ENCODE measurements around the gene CUL5.
A peak's percentile ranks its signal among the peaks of the same experiment; 100 is the strongest.
"Not testable (repeated sequence)": the region's sequence is repeated elsewhere in the genome, so short reads cannot be mapped to it uniquely, and the experiment has no call there.

Gene CUL5

DNA sequence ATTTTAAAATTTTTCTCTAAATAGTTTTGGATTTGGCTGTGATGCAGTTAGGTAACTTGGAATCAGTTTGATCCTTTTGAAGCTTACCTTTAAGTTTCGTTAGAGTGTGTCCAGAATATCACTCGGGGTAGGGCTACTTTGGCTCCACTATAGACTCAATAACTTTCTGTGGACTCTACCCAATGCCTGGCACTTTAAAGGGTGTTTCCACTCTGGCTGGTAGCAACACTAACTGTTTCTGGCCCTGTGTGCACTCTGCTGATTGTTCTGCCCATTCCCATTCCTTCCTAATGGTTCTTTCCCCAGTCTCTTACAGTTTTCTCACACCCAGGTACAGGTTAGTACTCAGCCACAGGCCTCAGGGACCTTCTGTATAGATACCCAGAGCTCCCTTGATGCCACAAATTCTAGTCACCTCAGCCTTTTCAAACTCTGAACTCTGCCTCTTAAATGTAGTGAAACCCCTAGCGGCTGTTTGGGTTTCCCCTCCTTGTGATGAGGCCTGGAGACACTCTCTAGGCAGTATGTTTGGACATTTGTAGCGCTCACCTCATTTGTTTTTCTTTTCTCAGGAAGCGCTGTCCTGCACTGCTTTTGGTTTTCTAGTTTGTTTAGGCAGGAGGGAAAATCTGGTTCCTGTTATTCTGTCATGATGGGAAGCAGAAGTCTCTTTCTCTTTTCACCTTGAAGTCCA, 16.8 kb downstream of the CUL5 start:
- DNase-seq, result no peak

DNA sequence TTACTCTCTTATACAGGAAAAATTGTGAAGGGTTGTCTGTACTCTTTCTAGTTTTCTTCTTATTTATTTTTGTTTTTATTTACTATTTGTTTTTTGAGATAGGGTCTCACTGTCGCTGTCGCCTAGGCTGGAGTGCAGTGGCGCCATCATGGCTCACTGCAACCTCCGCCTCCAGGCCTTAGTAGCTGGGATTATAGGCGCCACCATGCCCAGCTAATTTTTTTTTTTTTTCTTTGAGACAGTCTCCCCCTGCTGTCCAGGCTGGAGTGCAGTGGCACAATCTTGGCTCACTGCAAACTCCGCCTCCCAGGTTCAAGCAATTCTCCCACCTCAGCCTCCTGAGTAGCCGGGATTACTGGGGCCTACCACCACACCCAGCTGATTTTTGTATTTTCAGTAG, 18.4 kb downstream of the CUL5 start:
- DNase-seq, result no peak

DNA sequence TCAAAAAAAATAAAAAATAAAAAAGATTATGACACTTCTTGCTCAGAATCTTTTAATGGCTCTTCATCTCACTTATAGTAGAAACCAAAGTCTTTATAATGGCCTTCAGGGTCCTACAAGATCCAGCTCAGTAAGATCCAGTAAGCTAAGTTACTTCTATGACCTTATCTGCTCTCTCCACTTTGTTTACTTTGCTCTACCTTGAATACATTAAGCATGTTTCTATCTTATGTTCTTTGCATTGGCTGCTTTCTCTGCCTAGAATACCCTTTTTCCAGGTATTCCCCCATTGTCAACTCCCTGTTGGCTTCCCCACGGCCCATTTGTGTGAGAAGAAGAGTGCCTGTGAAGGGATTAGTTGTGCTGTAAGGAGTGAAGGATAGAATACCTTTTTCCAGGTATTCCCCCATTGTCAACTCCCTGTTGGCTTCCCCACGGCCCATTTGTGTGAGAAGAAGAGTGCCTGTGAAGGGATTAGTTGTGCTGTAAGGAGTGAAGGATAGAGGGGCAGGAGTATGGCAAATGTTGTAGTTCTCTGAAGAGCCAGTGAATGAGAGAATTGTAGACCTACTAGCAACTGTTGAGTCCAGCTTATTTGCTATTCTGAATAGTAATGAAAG, 20.2 kb downstream of the CUL5 start:
- not testable (repeated sequence) for DNase-seq

GRCh38 chr11:108031604-108032003, 22.9 kb downstream of the CUL5 start:
- not testable (repeated sequence) for DNase-seq

DNA sequence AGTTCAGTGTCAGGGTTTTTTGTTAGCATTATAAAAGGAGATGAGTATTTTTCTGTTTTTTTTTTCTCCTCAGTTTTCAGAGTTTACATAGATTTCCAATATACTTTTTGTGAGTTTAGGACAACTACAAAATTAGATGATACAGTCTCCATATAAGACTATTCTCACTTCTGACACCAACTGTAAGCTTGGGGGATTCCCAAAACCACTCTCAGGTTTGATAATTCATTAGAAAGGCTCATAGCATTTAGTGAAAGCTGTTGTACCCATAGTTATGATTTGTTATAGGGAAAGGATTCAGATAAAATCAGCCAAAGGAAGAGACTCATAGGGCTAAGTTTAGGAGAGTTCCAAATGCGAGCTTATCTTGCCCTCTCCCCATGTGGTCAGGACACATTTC, 24.1 kb downstream of the CUL5 start:
- DNase-seq, result no peak

DNA sequence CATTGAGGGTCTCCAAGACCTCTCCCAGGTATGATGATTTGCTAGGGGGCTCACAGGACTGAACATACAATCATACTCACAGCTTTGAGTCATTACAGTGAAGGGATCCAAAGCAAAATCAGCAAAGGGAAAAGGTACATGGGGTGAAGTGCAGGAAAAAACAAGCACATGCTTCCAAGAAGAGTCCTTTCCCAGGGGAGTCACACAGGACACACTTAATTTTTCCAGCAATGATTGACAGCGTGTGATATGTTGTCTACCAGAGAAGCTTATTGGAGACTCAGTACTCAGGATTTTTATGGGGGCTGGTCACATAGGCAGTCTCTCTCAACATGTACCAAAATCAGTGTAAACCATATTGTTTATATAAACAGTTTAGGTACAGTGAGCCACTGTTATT, 25.3 kb downstream of the CUL5 start:
- no peak for DNase-seq

DNA sequence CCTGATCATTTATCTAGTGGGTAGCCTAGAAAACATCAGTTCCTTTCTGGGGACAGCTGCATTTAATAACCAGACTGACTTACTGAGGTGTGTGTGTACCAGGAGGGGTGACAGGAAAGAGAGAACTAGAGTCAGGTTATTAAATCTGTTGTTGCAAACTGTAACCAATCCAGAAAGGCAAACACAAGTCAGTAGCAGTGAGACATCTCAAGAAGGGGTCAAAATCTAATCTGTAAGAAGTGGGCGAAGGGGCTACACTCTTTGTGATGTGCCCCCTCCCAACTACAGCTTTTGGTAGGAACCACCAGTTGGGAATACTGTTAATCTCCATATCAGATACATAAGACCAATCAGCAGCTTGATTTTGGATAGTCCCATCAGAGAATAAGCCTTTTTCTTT, 26.3 kb downstream of the CUL5 start:
- no peak for DNase-seq

DNA sequence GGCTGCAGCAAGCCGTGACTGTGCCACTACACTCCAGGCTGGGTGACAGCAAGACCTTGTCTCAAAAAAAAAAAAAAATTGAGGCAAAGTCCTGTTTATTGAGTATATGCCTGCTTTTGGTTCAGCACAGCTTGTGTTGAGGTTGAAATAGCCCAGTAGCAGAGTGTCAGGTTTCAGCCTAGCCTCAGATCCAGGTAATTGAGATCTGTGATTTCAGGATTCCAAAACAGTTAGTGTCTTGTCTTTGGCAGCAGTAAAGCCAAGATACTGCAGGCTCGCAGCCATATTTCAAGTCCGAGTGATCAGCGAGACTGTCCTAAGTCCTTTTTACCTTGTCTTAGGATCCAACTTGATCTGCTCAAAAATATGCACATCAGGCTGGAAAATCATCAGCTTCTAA, 27.0 kb downstream of the CUL5 start:
- DNase-seq, result no peak

- no peak for DNase-seq
Observed at GRCh38 chr11:108037211-108037610, 28.5 kb downstream of the CUL5 start.

- DNase-seq, result no peak
Observed at GRCh38 chr11:108037636-108038035, 28.9 kb downstream of the CUL5 start.

DNA sequence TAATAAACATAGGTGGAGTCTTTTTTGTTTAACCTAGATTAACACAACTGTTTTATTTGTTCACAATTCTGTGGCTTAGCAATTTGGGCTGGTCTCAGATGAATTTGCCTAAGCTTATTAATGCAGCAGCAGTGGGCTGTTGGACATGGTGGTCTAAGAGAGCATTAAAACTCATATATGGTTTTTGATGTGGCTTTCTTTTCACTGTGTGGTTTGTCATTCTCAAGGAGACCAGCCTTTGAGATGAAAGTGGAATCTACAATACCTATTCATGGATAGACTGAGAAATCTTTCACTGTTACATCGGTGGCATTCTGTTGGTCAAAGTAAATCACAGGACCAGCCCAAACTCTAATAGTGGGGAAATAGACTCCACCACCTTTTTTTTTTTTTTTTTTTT, 39.6 kb downstream of the CUL5 start:
- no peak for DNase-seq

- no peak for DNase-seq
Observed at GRCh38 chr11:108062336-108062735, 53.6 kb downstream of the CUL5 start.

- DNase-seq, result no peak
Observed at GRCh38 chr11:108063410-108063809, 54.7 kb downstream of the CUL5 start.

- no peak for DNase-seq
Observed at GRCh38 chr11:108069947-108070346, 61.2 kb downstream of the CUL5 start.

DNA sequence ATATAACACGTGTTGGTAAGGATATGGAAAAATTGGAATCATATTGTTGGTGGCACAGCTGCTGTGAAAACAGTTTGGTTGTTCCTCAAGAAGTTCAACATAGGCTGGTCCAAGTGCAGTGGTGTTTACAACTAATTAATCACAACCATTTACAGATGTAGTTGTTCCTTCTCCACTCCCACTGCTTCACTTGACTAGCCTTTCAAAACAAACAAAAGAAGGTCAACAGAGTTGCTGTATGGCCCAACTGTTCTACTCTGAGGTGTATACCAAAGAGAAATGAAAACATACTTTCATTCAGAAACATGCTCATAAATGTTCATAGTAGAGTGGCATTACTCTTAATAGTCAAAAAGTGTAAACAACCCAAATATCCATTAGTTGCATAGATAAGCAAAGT, 76.1 kb downstream of the CUL5 start:
- no peak for DNase-seq

- no peak for DNase-seq
Observed at GRCh38 chr11:108085672-108086071, 77.0 kb downstream of the CUL5 start.

- no peak for DNase-seq
Observed at GRCh38 chr11:108092134-108092533, 83.4 kb downstream of the CUL5 start.

DNA sequence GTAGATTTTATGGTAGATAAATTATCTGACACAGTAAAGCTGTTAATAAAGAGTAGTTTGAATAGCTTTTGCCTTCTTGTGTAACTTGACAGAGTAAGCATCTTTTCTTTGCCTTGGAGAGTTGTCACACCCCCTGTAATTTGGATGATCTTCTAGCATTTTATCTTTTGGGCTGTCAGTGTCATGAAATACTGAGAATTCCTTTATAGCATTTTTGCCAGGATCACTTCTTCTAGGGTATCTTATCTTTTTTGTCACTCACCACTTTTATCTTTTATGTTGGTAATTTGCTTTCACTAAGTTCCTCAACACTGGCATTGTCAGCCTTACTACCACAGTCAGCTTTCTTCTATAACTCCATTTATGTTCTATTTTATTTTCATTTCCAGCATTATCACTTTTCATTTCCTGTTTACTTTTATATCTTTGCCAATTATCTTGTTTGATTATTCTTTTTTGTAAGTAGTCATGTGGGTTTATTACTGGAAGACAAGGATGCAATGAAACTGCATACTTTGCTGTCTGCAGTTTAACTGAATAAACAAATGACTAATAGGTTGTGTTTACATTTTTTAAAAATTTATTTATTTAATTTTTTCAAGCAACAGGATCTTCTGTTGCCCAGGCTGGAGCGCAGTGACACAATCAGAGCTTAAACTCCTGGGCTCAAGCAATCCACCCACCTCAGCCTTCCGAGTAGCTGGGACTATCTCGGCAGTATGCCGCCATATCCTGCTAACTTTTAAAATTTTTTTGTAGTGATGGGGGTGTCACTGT, 84.6 kb downstream of the CUL5 start:
- DNase-seq, result no peak

DNA sequence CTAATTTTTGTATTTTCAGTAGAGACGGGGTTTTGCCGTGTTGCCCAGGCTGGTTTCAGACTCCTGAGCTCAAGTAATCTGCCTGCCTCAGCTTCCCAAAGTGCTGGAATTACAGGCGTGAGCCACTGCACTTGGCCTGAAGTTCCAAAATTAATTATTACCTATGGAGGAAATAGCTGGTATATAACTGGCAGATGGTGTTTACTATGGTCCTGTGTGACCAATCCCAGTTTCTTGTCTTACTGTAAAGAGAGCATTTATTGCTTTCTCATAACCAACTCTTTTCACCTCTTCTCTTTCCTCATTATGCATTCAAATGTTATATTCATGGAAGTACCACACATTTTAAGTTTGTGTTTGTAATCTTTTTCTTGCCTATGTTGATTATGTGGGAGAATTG, 88.5 kb downstream of the CUL5 start:
- DNase-seq, result no peak

GRCh38 chr11:108101090-108101775, 92.5 kb downstream of the CUL5 start:
- DNase-seq, result no peak

GRCh38 chr11:108111126-108111525, 102.4 kb downstream of the CUL5 start:
- DNase-seq, result no peak

GRCh38 chr11:108112057-108112456, 103.4 kb downstream of the CUL5 start:
- DNase-seq, result no peak

DNA sequence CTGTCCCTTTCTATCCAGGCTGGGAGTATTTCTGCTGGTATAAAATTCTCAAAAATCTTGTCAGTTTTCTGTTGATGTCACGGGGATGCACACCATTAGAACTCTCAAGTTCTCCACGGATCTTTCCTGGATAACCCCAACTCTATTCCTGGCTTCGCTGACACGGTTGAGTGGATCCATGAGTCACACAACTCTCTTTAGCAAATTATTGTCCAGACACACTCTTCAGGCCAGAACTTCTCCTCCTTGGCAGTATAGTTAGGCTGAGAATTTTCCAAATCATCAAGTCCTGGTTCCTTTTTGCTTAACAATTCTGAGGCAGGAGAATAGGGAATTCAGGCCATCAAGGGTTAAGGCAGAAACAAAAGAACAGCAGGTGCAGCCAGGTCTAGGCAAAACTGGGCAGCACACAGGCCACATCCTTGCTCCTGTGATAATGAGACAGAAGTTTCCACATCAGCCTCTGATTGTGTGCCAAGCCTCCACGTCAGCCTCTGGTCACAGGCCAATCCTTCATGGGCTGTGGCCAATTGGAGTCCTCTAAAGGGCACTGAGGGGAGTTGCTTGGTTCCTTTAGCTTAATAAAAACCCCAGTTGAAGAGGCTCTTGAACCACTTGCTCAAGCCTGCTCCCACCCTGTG, 106.9 kb downstream of the CUL5 start:
- peak; percentile 96 to 97 for DNase-seq
